Measurements from ENCODE around the gene ACAA1. TPM values are rescaled to one million over a fixed set of nuclear protein-coding genes. Genes with fewer than 3 reads are reported as not detected.
A peak's percentile ranks its signal among the peaks of the same experiment; 100 is the strongest.

The ACAA1 gene
- total RNA-seq, 1 donor from 2014 or later: 54.2 TPM

GRCh38 chr3:38140326-38141172 is 3.6 kb upstream of the ACAA1 start:
- peaks cover 12% of the 10 kb centered on the region for H3K36me3 ChIP-seq (ENCODE audit: control insufficient read depth, insufficient read depth, low read length)
- no peak overlapping the region for H3K4me3 ChIP-seq (ENCODE audit: low read depth, low read length)
- no peak for FAIRE-seq
- no peak for TF ChIP-seq CTCF (IDR thresholded peaks at IDR 0.05; ENCODE audit: insufficient read depth, low read length, severe bottlenecking)
- H3K27me3 ChIP-seq (ENCODE audit: control insufficient read depth, insufficient read depth, low read length): no peaks in the 10 kb centered on the region
- DNase-seq (ENCODE audit: low read depth): no peak

GRCh38 chr3:38139652-38140051 is 2.7 kb upstream of the ACAA1 start:
- DNase-seq (ENCODE audit: low read depth): no peak
- TF ChIP-seq CTCF (IDR thresholded peaks at IDR 0.05; ENCODE audit: insufficient read depth, low read length, severe bottlenecking): no peak
- peak overlapping the region; percentile 85 for H3K4me3 ChIP-seq (ENCODE audit: low read depth, low read length)

GRCh38 chr3:38139191-38139590 is 2.3 kb upstream of the ACAA1 start:
- Histone ChIP-seq H3K4me3 (ENCODE audit: low read depth, low read length) (peak overlapping the region; percentile 85), H3K36me3 (ENCODE audit: control insufficient read depth, insufficient read depth, low read length) (peaks cover 12% of the 10 kb centered on the region), H3K27me3 (ENCODE audit: control insufficient read depth, insufficient read depth, low read length) (no peaks in the 10 kb centered on the region)
- DNase-seq (ENCODE audit: low read depth): no peak
- TF ChIP-seq CTCF (IDR thresholded peaks at IDR 0.05; ENCODE audit: insufficient read depth, low read length, severe bottlenecking): no peak
- no peak for FAIRE-seq

More at GRCh38 chr3:38139652-38140051, 2.7 kb upstream of the ACAA1 start:
- Histone ChIP-seq H3K36me3 (ENCODE audit: control insufficient read depth, insufficient read depth, low read length) (peaks cover 12% of the 10 kb centered on the region), H3K27me3 (ENCODE audit: control insufficient read depth, insufficient read depth, low read length) (no peaks in the 10 kb centered on the region)
- no peak for FAIRE-seq

- H3K4me3 ChIP-seq (ENCODE audit: low read depth, low read length): peak within 1 kb of the TSS; percentile 85
- H3K36me3 ChIP-seq (ENCODE audit: control insufficient read depth, insufficient read depth, low read length): peaks cover 12% of the 10 kb centered on the region
- FAIRE-seq (no peak), DNase-seq (ENCODE audit: low read depth) (no peak)
- no peaks in the 10 kb centered on the region for H3K27me3 ChIP-seq (ENCODE audit: control insufficient read depth, insufficient read depth, low read length)
- TF ChIP-seq CTCF (IDR thresholded peaks at IDR 0.05; ENCODE audit: insufficient read depth, low read length, severe bottlenecking): peak; percentile 10
These were observed 1.6 kb upstream of the ACAA1 start, which contains the start of gene MYD88 for GRCh38 chr3:38138349-38139190. Gene MYD88, plus strand, starts transcription at chr3:38138661. Its CDS starts 40 bp downstream, at chr3:38138701.

GRCh38 chr3:38137615-38138348 is 855 bp upstream of the ACAA1 start:
- TF ChIP-seq CTCF (IDR thresholded peaks at IDR 0.05; ENCODE audit: insufficient read depth, low read length, severe bottlenecking): peak; percentile 33
- no peak for FAIRE-seq
- H3K36me3 ChIP-seq (ENCODE audit: control insufficient read depth, insufficient read depth, low read length): peaks cover 16% of the 10 kb centered on the region

More at GRCh38 chr3:38137615-38138348, 855 bp upstream of the ACAA1 start:
- DNase-seq (ENCODE audit: low read depth): no peak
- peak overlapping the region; percentile 85 for H3K4me3 ChIP-seq (ENCODE audit: low read depth, low read length)
- H3K27me3 ChIP-seq (ENCODE audit: control insufficient read depth, insufficient read depth, low read length): no peaks in the 10 kb centered on the region
